CD14-positive monocyte (primary cell): ENCODE measurements around the gene HPSE2. TPM values are rescaled to one million over a fixed set of nuclear protein-coding genes. Genes with fewer than 3 reads are reported as not detected.

Source experiments
- DNase-seq, 3 donors: peaks; one replicate each; pipeline ENCODE4 v3.0.0-alpha.2; 2011 to 2022
- H2AFZ ChIP-seq: 2 replicates; pipeline ENCODE4 v1.6.0; 2012; ENCODE audit warnings: mild to moderate bottlenecking, low read depth, low read length, inconsistent platforms; ENCODE audit not compliant: insufficient read depth, poor library complexity, severe bottlenecking
- H3K27ac ChIP-seq, 2 donors: 1 replicate in 1 of 2; 2 replicates in 1 of 2; pipeline ENCODE4 v1.5.1; 2012 to 2013; ENCODE audit warnings: low read length in 2 of 2, control low read depth in 1 of 2, inconsistent platforms in 1 of 2, low read depth in 1 of 2, mild to moderate bottlenecking in 1 of 2
- H3K27me3 ChIP-seq, 2 donors: one replicate each; pipeline versions ENCODE4 v1.6.0 to v1.6.1; 2011 to 2013; ENCODE audit warnings: low read length in 2 of 2; ENCODE audit not compliant: control insufficient read depth in 2 of 2, insufficient read depth in 2 of 2
- H3K36me3 ChIP-seq, 2 donors: replicated peaks in 1 of 2; 1 replicate in 1 of 2; 2 replicates in 1 of 2; pipeline versions ENCODE4 v1.5.1 to v1.6.1; 2012 to 2013; ENCODE audit warnings: low read length in 2 of 2, control low read depth in 1 of 2, inconsistent platforms in 1 of 2, mild to moderate bottlenecking in 1 of 2; ENCODE audit not compliant: insufficient read depth in 2 of 2, control insufficient read depth in 1 of 2
- H3K4me1 ChIP-seq, 2 donors: 1 replicate in 1 of 2; 2 replicates in 1 of 2; pipeline versions ENCODE4 v1.5.1 to v1.6.1; 2012 to 2013; ENCODE audit warnings: low read length in 2 of 2, control low read depth in 1 of 2, inconsistent platforms in 1 of 2, mild to moderate bottlenecking in 1 of 2, moderate library complexity in 1 of 2; ENCODE audit not compliant: insufficient read depth in 2 of 2, control insufficient read depth in 1 of 2
- H3K4me2 ChIP-seq: replicated peaks from 2 replicates; pipeline ENCODE3; 2012; ENCODE audit warnings: low read length, moderate library complexity, mild to moderate bottlenecking; ENCODE audit not compliant: poor library complexity, severe bottlenecking; ENCODE audit errors: extremely low read depth
- H3K4me3 ChIP-seq, 3 experiments: fragments of 200-600 bp in 1 of 3; sonication (generic) in 1 of 3; replicated peaks in 1 of 3; 1 replicate in 2 of 3; 2 replicates in 1 of 3; pipeline ENCODE4 v1.5.1; 2011 to 2013; ENCODE audit warnings: low read length in 3 of 3, mild to moderate bottlenecking in 3 of 3, control low read depth in 2 of 3, low read depth in 2 of 3, inconsistent platforms in 1 of 3, moderate library complexity in 1 of 3
- H3K79me2 ChIP-seq: 2 replicates; pipeline ENCODE4 v1.6.0; 2012; ENCODE audit warnings: mild to moderate bottlenecking, control low read depth, inconsistent platforms, low read length, moderate library complexity; ENCODE audit not compliant: insufficient read depth
- H3K9ac ChIP-seq: 2 replicates; pipeline ENCODE4 v1.6.0; 2017; ENCODE audit warnings: low read length, mild to moderate bottlenecking; ENCODE audit not compliant: insufficient read depth, poor library complexity, severe bottlenecking
- H3K9me3 ChIP-seq, 2 donors: replicated peaks in 1 of 2; 1 replicate in 1 of 2; 2 replicates in 1 of 2; pipeline versions ENCODE4 v1.5.1 to v1.6.1; 2012 to 2013; ENCODE audit warnings: low read length in 2 of 2, control low read depth in 1 of 2; ENCODE audit not compliant: control insufficient read depth in 1 of 2, insufficient read depth in 1 of 2
- H4K20me1 ChIP-seq: 2 replicates; pipeline ENCODE4 v1.6.0; 2012; ENCODE audit warnings: mild to moderate bottlenecking, low read length, control low read depth, moderate library complexity; ENCODE audit not compliant: insufficient read depth
- H3K27ac Mint-ChIP-seq, 7 donors: one replicate each; pipeline ENCODE4 v1.8.0; 2020; ENCODE audit warnings: mild to moderate bottlenecking in 7 of 7, mixed read lengths in 7 of 7, moderate library complexity in 6 of 7, inconsistent platforms in 2 of 7
- H3K27me3 Mint-ChIP-seq, 3 donors: one replicate each; pipeline ENCODE4 v1.8.0; 2021 to 2022; ENCODE audit warnings: low read depth in 3 of 3, mild to moderate bottlenecking in 3 of 3, mixed read lengths in 3 of 3, moderate library complexity in 3 of 3, inconsistent platforms in 1 of 3
- H3K36me3 Mint-ChIP-seq, 2 donors: one replicate each; pipeline ENCODE4 v1.8.0; 2020; ENCODE audit warnings: mixed read lengths in 2 of 2, inconsistent platforms in 1 of 2, mild to moderate bottlenecking in 1 of 2
- H3K4me1 Mint-ChIP-seq: one replicate; pipeline ENCODE4 v1.8.0; 2020; ENCODE audit warnings: mild to moderate bottlenecking, mixed read lengths
- H3K4me3 Mint-ChIP-seq, 2 donors: one replicate each; pipeline ENCODE4 v1.8.0; 2020; ENCODE audit warnings: mild to moderate bottlenecking in 2 of 2, mixed read lengths in 2 of 2, moderate library complexity in 1 of 2
- H3K9me3 Mint-ChIP-seq, 7 donors: one replicate each; pipeline ENCODE4 v1.8.0; 2020 to 2022; ENCODE audit warnings: mixed read lengths in 7 of 7, mild to moderate bottlenecking in 6 of 7, moderate library complexity in 6 of 7, inconsistent platforms in 2 of 7
- WGBS: methylation state at CpG from one replicate; pipeline ENCODE4 v1.1.5; 2013; ENCODE audit warnings: missing lambda C conversion rate; ENCODE audit not compliant: insufficient coverage; 5-methylcytosine and 5-hydroxymethylcytosine counted together
- intact Hi-C, 2 donors: fragments of 100-400 bp; cut with micrococcal nuclease; formaldehyde crosslinking; loops; one replicate each; pipeline versions ENCODE4 v1.15.0 to v1.15.1; 2023
- polyA plus RNA-seq, 3 donors: library from polyadenylated mRNA; depleted of rRNA in 1 of 3; unstranded in 2 of 3; stranded (reverse) in 1 of 3; fragments of 300-500 nt in 2 of 3; fragments of >200 nt in 1 of 3; fragmentation: Illumina TruSeq in 2 of 3; gene quantifications; 1 replicate in 2 of 3; 2 replicates in 1 of 3; pipeline ENCODE4 v1.2.3, GENCODE V29; 2012 to 2021
- TF ChIP-seq, protein P1 (sequence below): fragments of 200-600 bp; IDR thresholded peaks from one replicate; pipeline ENCODE4 v1.8.0; 2022; ENCODE audit warnings: antibody characterized with exemption, mild to moderate bottlenecking

The HPSE2 gene
- polyA plus RNA-seq, 3 donors: not detected

DNA sequence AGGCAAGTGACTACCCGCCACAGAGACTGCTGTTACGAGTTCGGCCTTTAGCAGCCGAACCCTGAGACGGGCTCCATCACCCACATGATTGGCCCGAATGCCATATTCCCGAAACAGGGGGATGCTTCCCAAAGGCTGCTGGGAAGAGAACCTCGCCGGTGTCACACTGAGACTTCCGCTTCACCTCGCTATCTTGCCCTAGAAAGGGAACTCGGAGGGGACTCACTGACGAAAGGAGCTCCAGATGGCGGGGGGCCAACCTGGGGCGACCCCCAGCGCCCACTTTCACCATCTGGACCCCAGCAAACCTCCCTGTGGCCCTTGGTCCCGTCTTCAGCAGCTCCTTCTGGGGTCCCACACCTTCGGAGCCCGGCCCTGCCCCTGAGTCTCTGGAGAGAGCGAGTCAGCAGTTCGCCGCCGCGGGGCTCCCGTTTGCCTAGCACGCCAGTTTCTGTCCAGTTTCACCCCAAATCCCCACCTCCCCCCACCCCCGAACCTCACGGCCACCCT, 789.4 kb downstream of the HPSE2 start:
- H3K79me2 ChIP-seq: peaks cover 53% of the 10 kb centered on the region
- H3K27me3 ChIP-seq: peaks cover 0 to 2% of the 10 kb centered on the region in 2 donors
- Mint-ChIP-seq H3K36me3 (peaks cover 38 to 42% of the 10 kb centered on the region in 2 donors), H3K4me3 (peak overlapping the region; percentile 92 to 95), H3K4me1 (peaks cover 43% of the 10 kb centered on the region), H3K9me3 (peaks cover 0 to 6% (median 0%) of the 10 kb centered on the region in 7 donors), H3K27me3 (peaks cover 1 to 13% (median 2%) of the 10 kb centered on the region in 3 donors), H3K27ac (peak overlapping the region; percentile 88 to 96 (median 93))
- H3K4me2 ChIP-seq: peak overlapping the region; percentile 85
- H2AFZ ChIP-seq: peak overlapping the region; percentile 90
- H4K20me1 ChIP-seq: peaks cover 47% of the 10 kb centered on the region
- H3K27ac ChIP-seq: peak overlapping the region; percentile 90 to 92
- no peaks in the 10 kb centered on the region for H3K9me3 ChIP-seq
- H3K4me1 ChIP-seq: peaks cover 22 to 29% of the 10 kb centered on the region in 2 donors
- DNase-seq: peak; percentile 30 to 48 (median 48)
- TF ChIP-seq, protein P1, sequence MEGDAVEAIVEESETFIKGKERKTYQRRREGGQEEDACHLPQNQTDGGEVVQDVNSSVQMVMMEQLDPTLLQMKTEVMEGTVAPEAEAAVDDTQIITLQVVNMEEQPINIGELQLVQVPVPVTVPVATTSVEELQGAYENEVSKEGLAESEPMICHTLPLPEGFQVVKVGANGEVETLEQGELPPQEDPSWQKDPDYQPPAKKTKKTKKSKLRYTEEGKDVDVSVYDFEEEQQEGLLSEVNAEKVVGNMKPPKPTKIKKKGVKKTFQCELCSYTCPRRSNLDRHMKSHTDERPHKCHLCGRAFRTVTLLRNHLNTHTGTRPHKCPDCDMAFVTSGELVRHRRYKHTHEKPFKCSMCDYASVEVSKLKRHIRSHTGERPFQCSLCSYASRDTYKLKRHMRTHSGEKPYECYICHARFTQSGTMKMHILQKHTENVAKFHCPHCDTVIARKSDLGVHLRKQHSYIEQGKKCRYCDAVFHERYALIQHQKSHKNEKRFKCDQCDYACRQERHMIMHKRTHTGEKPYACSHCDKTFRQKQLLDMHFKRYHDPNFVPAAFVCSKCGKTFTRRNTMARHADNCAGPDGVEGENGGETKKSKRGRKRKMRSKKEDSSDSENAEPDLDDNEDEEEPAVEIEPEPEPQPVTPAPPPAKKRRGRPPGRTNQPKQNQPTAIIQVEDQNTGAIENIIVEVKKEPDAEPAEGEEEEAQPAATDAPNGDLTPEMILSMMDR: no peak
- H3K36me3 ChIP-seq: peaks cover 37 to 41% of the 10 kb centered on the region in 2 donors
- under 1% methylated on average over 17 of the region's 28 CpGs for WGBS
- intact Hi-C loops: no loop called here
- peak overlapping the region; percentile 86 to 95 (median 94) for H3K4me3 ChIP-seq
- peak overlapping the region; percentile 95 for H3K9ac ChIP-seq

DNA sequence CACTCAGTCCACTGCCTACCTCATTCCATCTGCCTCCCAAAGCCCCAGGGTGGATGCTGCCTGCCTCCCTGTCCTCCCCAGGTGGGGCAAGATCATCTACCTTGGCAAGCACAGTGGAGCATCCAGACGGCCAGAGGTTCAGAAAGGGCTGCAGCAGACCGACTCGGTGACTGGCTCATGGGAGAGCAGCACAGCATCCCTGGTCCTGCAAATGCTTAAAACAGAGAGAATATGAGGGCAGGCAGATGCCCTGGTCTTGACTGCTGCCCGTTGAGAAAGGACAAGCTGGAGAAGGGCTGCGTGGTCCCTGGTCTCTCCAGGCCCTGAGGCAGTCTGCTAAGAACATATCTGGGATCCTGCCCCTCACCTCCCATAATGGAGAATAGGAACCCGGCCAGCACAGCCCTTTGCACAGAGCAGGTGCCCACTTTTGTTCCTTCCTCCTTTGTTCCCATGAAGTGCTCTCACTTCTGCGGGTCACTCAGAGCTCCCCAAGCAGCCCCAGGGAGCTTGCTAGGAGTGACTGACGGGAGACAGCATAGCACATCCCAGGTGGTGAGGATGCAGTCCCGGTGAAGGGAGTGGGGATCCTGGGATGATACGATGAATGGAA, 790.3 kb downstream of the HPSE2 start:
- Histone ChIP-seq H3K4me3 (peak overlapping the region in 1 of 3 experiments; percentile 95), H3K4me1 (peaks cover 22 to 29% of the 10 kb centered on the region in 2 donors), H4K20me1 (peaks cover 56% of the 10 kb centered on the region), H3K27ac (peak overlapping the region in 1 of 2 donors; percentile 90), H3K27me3 (peaks cover 0 to 2% of the 10 kb centered on the region in 2 donors), H2AFZ (no peak overlapping the region), H3K4me2 (peak overlapping the region; percentile 85), H3K79me2 (peaks cover 54% of the 10 kb centered on the region), H3K9me3 (no peaks in the 10 kb centered on the region), H3K36me3 (peaks cover 38 to 49% of the 10 kb centered on the region in 2 donors), H3K9ac (no peak overlapping the region)
- H3K27ac Mint-ChIP-seq: peak overlapping the region; percentile 12 to 96 (median 60)
- DNase-seq: no peak
- TF ChIP-seq, protein P1: no peak
- intact Hi-C loops: no loop called here
- H3K4me3 Mint-ChIP-seq: peak overlapping the region; percentile 92 to 95
- peaks cover 46% of the 10 kb centered on the region for H3K4me1 Mint-ChIP-seq
- peaks cover 44 to 48% of the 10 kb centered on the region in 2 donors for H3K36me3 Mint-ChIP-seq
- peaks cover 0 to 6% (median 0%) of the 10 kb centered on the region in 7 donors for H3K9me3 Mint-ChIP-seq
- H3K27me3 Mint-ChIP-seq: peaks cover 1 to 6% (median 2%) of the 10 kb centered on the region in 3 donors
- 96% methylated on average over 8 of the region's 10 CpGs for WGBS
